Measurements from ENCODE around the gene EZH1.

The EZH1 gene

GRCh38 chr17:42683407-42684034 lies 61.3 kb downstream of the EZH1 start:
- no peak for DNase-seq (ENCODE audit: low spot score)

- no peak for DNase-seq (ENCODE audit: low spot score)
These were observed 62.0 kb downstream of the EZH1 start for GRCh38 chr17:42682722-42683403.

- peak; percentile 77 for DNase-seq (ENCODE audit: low spot score)
These were observed 62.7 kb downstream of the EZH1 start, which contains the start of gene CNTNAP1 for GRCh38 chr17:42681976-42682721. Gene CNTNAP1 (plus strand): TSS chr17:42682531. CDS start chr17:42682830, 299 bp downstream.

GRCh38 chr17:42680331-42680808 lies 64.5 kb downstream of the EZH1 start:
- DNase-seq (ENCODE audit: low spot score), result peak; percentile 86

DNA sequence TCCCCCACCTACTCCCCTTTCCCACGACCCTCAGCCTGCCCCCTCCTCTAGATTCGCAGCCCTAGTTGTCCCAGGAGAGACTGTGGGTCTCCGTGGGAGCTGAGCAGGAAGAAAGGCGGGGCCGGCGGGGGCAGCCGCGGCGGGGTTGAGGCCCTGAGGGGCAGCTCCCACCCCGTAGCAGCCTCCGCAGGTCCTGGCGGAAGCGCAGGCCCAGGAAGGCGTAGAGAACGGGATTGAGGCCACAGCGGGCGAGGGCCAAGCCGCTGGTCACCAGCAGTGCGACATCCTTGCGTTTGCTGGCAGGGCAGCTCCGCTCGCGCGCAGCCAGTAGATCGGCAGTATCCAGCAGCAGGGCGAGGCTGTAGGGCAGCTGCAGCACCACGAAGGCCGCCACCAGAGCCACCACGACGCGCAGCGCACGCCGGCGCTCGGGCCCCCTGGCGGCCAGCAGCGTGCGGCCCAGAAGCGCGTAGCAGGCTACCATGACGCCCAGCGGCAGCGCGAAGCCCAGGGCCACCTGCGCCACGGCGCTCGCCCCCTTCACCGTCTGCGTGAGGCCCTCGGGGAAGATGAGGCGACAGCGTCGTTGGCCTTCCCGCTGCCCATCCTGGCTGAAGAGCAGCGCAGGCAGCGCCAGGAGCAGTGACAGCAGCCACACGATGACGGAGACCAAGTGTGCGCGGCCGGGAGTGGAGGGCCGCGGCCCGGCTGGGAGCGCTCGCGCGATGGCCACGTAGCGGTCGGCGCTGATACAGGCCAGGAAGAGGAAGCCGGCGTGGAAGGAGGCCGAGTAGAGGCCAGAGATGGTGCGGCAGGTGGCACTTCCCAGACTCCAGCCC lies 65.1 kb downstream of the EZH1 start:
- DNase-seq (ENCODE audit: low spot score), result peak; percentile 90

GRCh38 chr17:42678951-42679491 lies 65.8 kb downstream of the EZH1 start:
- DNase-seq (ENCODE audit: low spot score), result peak; percentile 72

- DNase-seq (ENCODE audit: low spot score), result peak; percentile 98
These were observed 66.7 kb downstream of the EZH1 start for GRCh38 chr17:42677921-42678781.

DNA sequence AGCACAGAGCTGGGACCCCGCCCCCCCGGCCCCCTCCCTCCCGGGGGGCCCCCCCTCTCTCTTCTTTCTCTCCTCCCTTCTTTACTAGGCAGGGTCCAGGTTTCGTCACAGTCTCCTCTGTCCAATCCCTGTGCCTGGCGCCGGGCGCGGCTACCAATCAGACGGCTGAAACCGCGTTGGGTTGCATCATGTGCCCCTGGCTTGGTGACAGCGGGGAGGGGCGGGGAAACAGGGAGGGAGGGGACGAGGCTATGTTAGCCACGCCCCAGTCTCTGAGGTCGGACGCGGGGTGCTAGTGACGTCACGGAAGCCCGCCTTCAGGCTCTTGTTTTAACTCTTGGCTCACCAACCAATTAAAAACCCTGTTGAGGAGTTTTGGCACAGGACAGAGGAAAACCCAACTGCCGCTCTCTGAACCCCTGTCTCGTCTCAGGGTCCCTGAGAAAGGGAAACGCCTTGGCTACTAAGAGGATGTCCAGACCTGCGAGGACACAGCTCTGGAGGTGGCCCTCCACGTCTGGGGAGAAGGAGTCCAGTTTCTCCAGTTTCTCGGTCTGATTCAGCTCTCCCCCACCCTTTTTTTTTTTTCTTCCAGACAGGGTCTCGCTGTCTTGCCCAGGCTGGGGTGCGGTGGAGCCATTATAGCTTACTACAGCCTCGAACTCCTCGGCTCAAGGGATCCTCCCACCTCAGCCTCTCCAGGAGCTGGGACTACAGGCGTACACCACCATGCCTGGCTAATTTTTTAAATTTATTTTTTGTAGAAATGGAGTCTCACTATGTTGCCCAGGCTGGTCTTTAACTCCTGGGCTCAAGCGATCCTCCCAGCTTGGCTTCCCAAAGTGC lies 67.6 kb downstream of the EZH1 start:
- peak; percentile 100 for DNase-seq (ENCODE audit: low spot score)

GRCh38 chr17:42676424-42677011 lies 68.3 kb downstream of the EZH1 start, which contains the start of gene PLEKHH3:
Gene PLEKHH3 (minus strand): TSS chr17:42676994. CDS start chr17:42676563, 431 bp downstream.
- peak; percentile 71 for DNase-seq (ENCODE audit: low spot score)

DNA sequence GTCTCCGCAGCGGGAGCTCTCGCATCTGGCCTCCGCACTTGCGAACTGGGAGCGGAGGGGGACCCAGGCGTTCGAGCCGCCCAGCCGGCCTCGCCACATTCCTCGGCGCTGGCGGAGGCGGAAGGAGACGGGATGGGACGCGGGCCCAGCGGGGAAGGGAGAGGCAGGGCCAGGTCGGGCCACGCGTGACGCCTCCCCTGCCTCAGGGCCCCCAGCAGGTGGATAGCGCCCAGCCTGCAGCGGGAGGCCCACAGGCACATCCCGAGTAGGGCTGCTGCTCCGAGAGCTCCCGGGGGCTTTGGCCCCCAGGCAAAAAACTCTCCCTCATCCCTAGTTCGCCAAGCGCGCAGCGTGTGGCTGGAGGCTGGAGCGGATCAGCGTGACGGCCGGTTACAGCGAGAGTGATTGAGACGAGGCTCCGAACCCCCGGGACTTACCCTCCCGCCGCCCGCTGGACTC lies 68.8 kb downstream of the EZH1 start:
- no peak for DNase-seq (ENCODE audit: low spot score)

GRCh38 chr17:42675348-42675964 lies 69.4 kb downstream of the EZH1 start:
- no peak for DNase-seq (ENCODE audit: low spot score)

DNA sequence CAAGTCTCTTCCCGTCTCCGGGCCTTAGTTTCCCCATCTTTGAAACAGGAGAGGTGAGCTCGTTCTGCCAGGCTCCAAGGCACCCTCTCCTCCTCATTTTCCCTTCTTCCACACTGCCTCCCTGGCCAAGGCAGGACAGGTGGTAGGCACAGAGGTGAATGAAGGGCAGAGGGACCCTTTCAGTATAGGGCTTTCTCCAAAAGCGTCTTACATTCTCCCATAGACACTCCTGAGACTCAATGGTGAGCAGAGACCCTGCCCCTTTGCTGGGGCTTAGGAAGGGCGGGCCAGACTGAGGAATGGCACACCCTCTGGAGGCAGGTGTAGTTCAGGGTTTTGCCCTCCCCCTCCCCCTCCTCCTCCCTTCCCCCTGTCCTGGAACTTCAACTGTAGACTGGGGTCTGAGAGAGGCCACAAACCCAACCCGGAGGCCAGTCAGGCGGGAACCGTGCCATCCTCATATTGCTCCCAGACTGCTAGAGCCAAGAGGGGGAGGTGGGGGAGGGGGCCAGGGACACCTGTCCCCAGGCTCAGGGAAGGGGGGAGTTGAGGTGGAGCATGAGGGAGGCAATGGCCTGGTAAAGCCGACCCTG lies 70.0 kb downstream of the EZH1 start:
- DNase-seq (ENCODE audit: low spot score), result no peak

- DNase-seq (ENCODE audit: low spot score), result no peak
These were observed 70.7 kb downstream of the EZH1 start for GRCh38 chr17:42673885-42674754.

DNA sequence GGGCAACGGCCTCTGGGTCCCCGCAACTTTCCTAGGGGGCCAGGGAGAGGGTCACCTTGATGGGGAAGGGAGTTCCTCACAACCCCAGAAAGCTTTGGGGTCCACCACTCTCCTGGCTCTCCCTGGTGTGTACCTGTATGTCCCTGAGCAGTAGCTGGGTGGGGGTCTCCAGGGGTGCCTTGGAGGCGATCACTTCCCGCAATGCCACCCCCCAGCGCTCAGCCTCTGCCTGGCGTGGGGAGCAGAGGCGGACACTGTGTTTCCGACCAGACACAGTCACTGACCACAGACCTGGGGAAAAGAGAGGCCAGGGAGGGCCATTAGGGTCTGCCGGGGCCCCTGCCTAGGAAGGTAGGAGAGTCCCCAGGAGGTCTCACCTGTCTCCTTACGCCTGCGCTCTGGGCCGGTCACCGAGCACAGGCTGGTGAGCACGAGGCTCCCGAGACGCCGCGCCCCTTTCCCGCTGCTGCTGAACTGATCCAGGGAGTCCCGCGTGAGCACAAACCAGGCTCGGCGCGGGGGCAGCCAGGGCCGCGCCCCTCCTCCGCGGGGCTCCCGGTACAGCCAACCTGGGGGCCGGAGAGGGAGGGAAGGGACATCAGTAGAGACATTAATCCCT lies 71.5 kb downstream of the EZH1 start:
- no peak for DNase-seq (ENCODE audit: low spot score)

GRCh38 chr17:42672038-42672437 lies 72.8 kb downstream of the EZH1 start:
- no peak for DNase-seq (ENCODE audit: low spot score)
